ENCODE data around the gene CAMK2A. TPM values are rescaled to one million over a fixed set of nuclear protein-coding genes. Genes with fewer than 3 reads are reported as not detected.

Gene CAMK2A
- total RNA-seq, 1 donor from 2014 or later: 22.7 TPM

GRCh38 chr5:150302301-150303069 is 12.9 kb upstream of the CAMK2A start, which contains the start of gene ARSI:
Gene ARSI, minus strand, starts transcription at chr5:150302905. Its CDS starts 532 bp downstream, at chr5:150302373.
- intact Hi-C loops (cut with DNase I): no loop called here

GRCh38 chr5:150301901-150302300 is 12.3 kb upstream of the CAMK2A start:
- intact Hi-C loops (cut with DNase I): no loop called here
- peak; percentile 50 for DNase-seq (ENCODE audit: low spot score)

More at GRCh38 chr5:150302301-150303069, 12.9 kb upstream of the CAMK2A start, which contains the start of gene ARSI:
- DNase-seq (ENCODE audit: low spot score): peak; percentile 70

- DNase-seq (ENCODE audit: low spot score): peak; percentile 35
- intact Hi-C loops (cut with DNase I): no loop called here
Observed at GRCh38 chr5:150301170-150301505, 11.6 kb upstream of the CAMK2A start.

GRCh38 chr5:150300496-150301169 is 11.1 kb upstream of the CAMK2A start:
- DNase-seq (ENCODE audit: low spot score): peak; percentile 54
- intact Hi-C loops (cut with DNase I): no loop called here

GRCh38 chr5:150299571-150300327 is 10.2 kb upstream of the CAMK2A start:
- intact Hi-C loops (cut with DNase I): no loop called here
- peak; percentile 29 for DNase-seq (ENCODE audit: low spot score)

GRCh38 chr5:150298701-150299451 is 9.3 kb upstream of the CAMK2A start:
- no peak for DNase-seq (ENCODE audit: low spot score)
- intact Hi-C loops (cut with DNase I): no loop called here

- peak; percentile 47 for DNase-seq (ENCODE audit: low spot score)
- intact Hi-C loops (cut with DNase I): no loop called here
Observed at GRCh38 chr5:150297934-150298595, 8.5 kb upstream of the CAMK2A start.

- peak; percentile 67 for DNase-seq (ENCODE audit: low spot score)
- intact Hi-C loops (cut with DNase I): no loop called here
Observed at GRCh38 chr5:150297236-150297890, 7.8 kb upstream of the CAMK2A start.

GRCh38 chr5:150296496-150296895 is 6.9 kb upstream of the CAMK2A start:
- peak; percentile 65 for DNase-seq (ENCODE audit: low spot score)
- intact Hi-C loops (cut with DNase I): no loop called here

- intact Hi-C loops (cut with DNase I): no loop called here
- peak; percentile 12 for DNase-seq (ENCODE audit: low spot score)
Observed at GRCh38 chr5:150295741-150296486, 6.3 kb upstream of the CAMK2A start.

- intact Hi-C loops (cut with DNase I): no loop called here
- peak; percentile 70 for DNase-seq (ENCODE audit: low spot score)
Observed at GRCh38 chr5:150295172-150295634, 5.6 kb upstream of the CAMK2A start.

- intact Hi-C loops (cut with DNase I): no loop called here
- DNase-seq (ENCODE audit: low spot score): peak; percentile 54
Observed at GRCh38 chr5:150294551-150295071, 5.0 kb upstream of the CAMK2A start.

- intact Hi-C loops (cut with DNase I): no loop called here
- DNase-seq (ENCODE audit: low spot score): peak; percentile 67
Observed at GRCh38 chr5:150293091-150293941, 3.7 kb upstream of the CAMK2A start.

GRCh38 chr5:150291388-150292385 is 2.1 kb upstream of the CAMK2A start:
- intact Hi-C loops (cut with DNase I): no loop called here
- peak; percentile 38 for DNase-seq (ENCODE audit: low spot score)

- intact Hi-C loops (cut with DNase I): no loop called here
- peak; percentile 60 for DNase-seq (ENCODE audit: low spot score)
Observed at GRCh38 chr5:150288791-150289190, 782 bp downstream of the CAMK2A start.

Measured in cardiac septum (tissue), 1 donor.